Esophagus muscularis mucosa (tissue), 4 donors: Measurements from ENCODE around the gene ENTR1.

Experiments
- CTCF ChIP-seq, 3 experiments: fragments of 200-600 bp in 2 of 3; fragments of 450-650 bp in 1 of 3; sonication (generic) in 2 of 3; IDR thresholded peaks; one replicate each; pipeline ENCODE4 v1.5.1; 2017 to 2019; ENCODE audit warnings: antibody characterized with exemption in 3 of 3, mild to moderate bottlenecking in 2 of 3, moderate library complexity in 1 of 3
- EP300 ChIP-seq: sonication (generic); formaldehyde crosslinking; IDR thresholded peaks from one replicate; pipeline ENCODE4 v1.6.1; 2017; ENCODE audit warnings: antibody characterized with exemption
- POLR2A ChIP-seq: fragments of 450-650 bp; IDR thresholded peaks from one replicate; pipeline ENCODE4 v1.6.1; 2017; ENCODE audit warnings: antibody characterized with exemption, moderate library complexity, mild to moderate bottlenecking, low read depth

- TF ChIP-seq CTCF (IDR thresholded peaks at IDR 0.05): no peak
- no peak for TF ChIP-seq POLR2A
- no peak for TF ChIP-seq EP300
Measured at GRCh38 chr9:136451221-136451877, 40.9 kb upstream of the ENTR1 start.
